GM18502 (cell line): ENCODE data around the gene RPL35A.

Source experiments
- ATAC-seq: cut with Tn5 transposase; IDR thresholded peaks from one replicate; pipeline ENCODE4 v1.9.1; 2021; ENCODE audit warnings: mild to moderate bottlenecking; ENCODE audit not compliant: unreplicated experiment, poor library complexity

The RPL35A gene

DNA sequence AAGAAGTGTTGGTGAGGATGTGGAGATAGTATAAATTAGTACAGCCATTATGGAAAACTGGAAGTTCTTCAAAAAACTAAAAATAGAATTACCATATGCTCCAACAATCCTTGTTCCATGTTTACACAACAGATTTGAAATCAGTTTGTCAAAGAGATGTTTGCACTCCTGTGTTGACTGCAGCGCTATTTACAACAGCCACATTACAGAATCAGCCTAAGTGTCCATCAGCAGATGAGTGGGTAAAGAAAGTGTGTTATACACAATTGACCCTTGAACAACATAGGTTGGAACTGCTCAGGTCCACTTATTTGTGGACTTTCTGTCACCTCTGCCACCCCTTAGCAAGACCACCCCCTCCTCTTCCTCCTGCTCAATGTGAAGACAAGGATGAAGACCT is 44.7 kb downstream of the RPL35A start:
- ATAC-seq = no peak

DNA sequence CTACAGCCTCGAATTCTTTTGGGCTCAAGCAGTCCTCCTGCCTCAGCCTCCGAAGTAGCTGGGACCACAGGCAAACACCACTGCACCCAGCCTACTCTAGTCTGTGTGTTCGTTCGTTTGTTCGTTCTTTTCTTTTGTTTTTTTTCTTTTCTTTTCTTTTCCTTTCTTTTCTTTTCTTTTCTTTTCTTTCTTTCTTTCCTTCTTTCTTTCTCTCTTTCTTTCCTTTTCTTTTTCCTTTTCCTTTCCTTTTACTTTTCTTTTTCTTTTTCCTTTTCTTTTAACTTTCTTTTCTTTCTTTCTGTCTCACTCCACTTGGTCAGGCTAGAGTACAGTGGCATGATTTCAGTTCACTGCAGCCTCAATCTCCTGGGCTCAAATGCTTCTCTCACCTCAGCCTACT is 46.9 kb downstream of the RPL35A start:
- no peak for ATAC-seq

DNA sequence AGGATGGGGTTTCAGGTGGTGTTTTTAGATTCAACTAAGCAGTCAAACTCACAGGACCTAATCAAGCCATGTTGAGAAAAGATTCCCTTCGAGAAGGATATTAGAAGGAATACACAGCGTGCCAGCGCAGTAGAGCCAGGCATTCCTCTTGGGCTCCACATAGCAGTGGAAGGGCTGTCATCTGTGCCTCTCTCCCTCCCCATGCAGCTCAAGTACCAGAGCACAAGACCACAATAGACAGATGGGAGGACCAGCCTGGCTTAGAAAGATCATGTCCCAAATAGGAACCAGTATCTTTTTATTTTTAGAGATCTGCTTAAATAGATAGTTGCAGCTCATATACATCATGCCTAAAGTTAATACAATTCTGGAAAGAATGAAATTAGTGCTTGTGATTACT is 47.9 kb downstream of the RPL35A start:
- no peak for ATAC-seq
